OCI-LY1 (cell line): Measurements from ENCODE around the gene KCNN3.

Experiments
- H2AFZ ChIP-seq: fragments of 200-600 bp; sonication (generic), shearing (Covaris generic); 2 replicates; pipeline ENCODE4 v1.6.0; 2014; ENCODE audit warnings: antibody characterized with exemption, mild to moderate bottlenecking, low read length
- H3F3A ChIP-seq: fragments of 200-600 bp; sonication (generic), shearing (Covaris generic); 2 replicates; pipeline ENCODE4 v1.6.0; 2014; ENCODE audit warnings: mild to moderate bottlenecking, antibody characterized with exemption, low read length, moderate library complexity; ENCODE audit not compliant: insufficient read depth
- H3K27ac ChIP-seq: fragments of 200-600 bp; sonication (generic); 2 replicates; pipeline ENCODE4 v1.5.1; 2014; ENCODE audit warnings: low read length, mixed run types, mild to moderate bottlenecking, low read depth; ENCODE audit not compliant: poor library complexity, severe bottlenecking
- H3K27me3 ChIP-seq: fragments of 200-600 bp; sonication (generic); 2 replicates; pipeline ENCODE4 v1.6.0; 2014; ENCODE audit warnings: antibody characterized with exemption, mild to moderate bottlenecking, low read length, moderate library complexity; ENCODE audit not compliant: insufficient read depth
- H3K36me3 ChIP-seq: fragments of 200-600 bp; sonication (generic); 2 replicates; pipeline ENCODE4 v1.6.1; 2014; ENCODE audit warnings: mild to moderate bottlenecking, antibody characterized with exemption, low read length, moderate library complexity, mixed read lengths; ENCODE audit not compliant: insufficient read depth
- H3K4me1 ChIP-seq: fragments of 200-600 bp; sonication (generic); 2 replicates; pipeline ENCODE4 v1.5.1; 2014; ENCODE audit warnings: mild to moderate bottlenecking, low read length, moderate library complexity; ENCODE audit not compliant: insufficient read depth, severe bottlenecking
- H3K4me2 ChIP-seq: fragments of 200-600 bp; sonication (generic), shearing (Covaris generic); 2 replicates; pipeline ENCODE4 v1.6.1; 2014; ENCODE audit warnings: low read length
- H3K4me3 ChIP-seq: fragments of 200-600 bp; sonication (generic); 2 replicates; pipeline ENCODE4 v1.5.1; 2014; ENCODE audit warnings: low read length, low read depth, mild to moderate bottlenecking, mixed read lengths; ENCODE audit not compliant: poor library complexity, severe bottlenecking
- H3K79me2 ChIP-seq: fragments of 200-600 bp; shearing (Covaris generic); 2 replicates; pipeline ENCODE4 v1.6.1; 2016; ENCODE audit warnings: mixed run types, low read length, mixed read lengths; ENCODE audit not compliant: insufficient read depth
- H3K9ac ChIP-seq: fragments of 200-600 bp; sonication (generic), shearing (Covaris generic); 2 replicates; pipeline ENCODE4 v1.6.1; 2014; ENCODE audit warnings: mild to moderate bottlenecking, low read length, mixed read lengths
- H3K9me2 ChIP-seq: fragments of 200-600 bp; sonication (generic), shearing (Covaris generic); 2 replicates; pipeline ENCODE4 v1.6.1; 2014; ENCODE audit warnings: low read depth, mild to moderate bottlenecking, low read length, mixed read lengths
- H3K9me3 ChIP-seq: fragments of 200-600 bp; shearing (Covaris generic); 2 replicates; pipeline ENCODE4 v1.6.1; 2014; ENCODE audit warnings: low read length, mixed read lengths
- H4K20me1 ChIP-seq: fragments of 200-600 bp; sonication (generic), shearing (Covaris generic); 2 replicates; pipeline ENCODE4 v1.6.0; 2016; ENCODE audit warnings: mild to moderate bottlenecking, low read length; ENCODE audit not compliant: insufficient read depth
- CTCF ChIP-seq: fragments of 200-600 bp; sonication (generic), shearing (Covaris generic); IDR thresholded peaks from 2 replicates; pipeline ENCODE4 v1.5.1; 2017; ENCODE audit warnings: mild to moderate bottlenecking, antibody characterized with exemption, low read length, moderate library complexity, mixed read lengths
- EZH2 ChIP-seq: fragments of 200-600 bp; sonication (generic), shearing (Covaris generic); IDR thresholded peaks from 2 replicates; pipeline ENCODE4 v1.8.0; 2017; ENCODE audit warnings: borderline replicate concordance, mixed run types, mild to moderate bottlenecking, antibody characterized with exemption, low read length, moderate library complexity, mixed read lengths

The KCNN3 gene

GRCh38 chr1:154891452-154891851, 21.4 kb upstream of the KCNN3 start:
- Histone ChIP-seq H3K4me2 (no peak overlapping the region), H3K9me3 (no peaks in the 10 kb centered on the region), H4K20me1 (no peaks in the 10 kb centered on the region), H3F3A (no peaks in the 10 kb centered on the region), H3K4me1 (no peaks in the 10 kb centered on the region), H3K9me2 (no peaks in the 10 kb centered on the region), H3K4me3 (no peak overlapping the region), H3K27me3 (peaks cover 8% of the 10 kb centered on the region; the same call in 1 of the 2 replicates), H3K9ac (no peak overlapping the region), H3K27ac (no peak overlapping the region), H2AFZ (no peak overlapping the region), H3K79me2 (no peaks in the 10 kb centered on the region), H3K36me3 (no peaks in the 10 kb centered on the region; the same call in 1 of the 2 replicates)
- TF ChIP-seq CTCF = no peak
- TF ChIP-seq EZH2 = no peak

GRCh38 chr1:154888757-154889156, 18.7 kb upstream of the KCNN3 start:
- no peaks in the 10 kb centered on the region for H4K20me1 ChIP-seq
- no peaks in the 10 kb centered on the region for H3K4me1 ChIP-seq
- no peaks in the 10 kb centered on the region for H3K9me3 ChIP-seq
- H3K36me3 ChIP-seq = no peaks in the 10 kb centered on the region; the same call in 1 of the 2 replicates
- H3K4me2 ChIP-seq = no peak overlapping the region
- no peaks in the 10 kb centered on the region for H3F3A ChIP-seq
- H3K4me3 ChIP-seq = no peak overlapping the region
- H3K9me2 ChIP-seq = no peaks in the 10 kb centered on the region
- H3K79me2 ChIP-seq = no peaks in the 10 kb centered on the region
- no peak overlapping the region for H3K27ac ChIP-seq
- H3K9ac ChIP-seq = no peak overlapping the region
- H2AFZ ChIP-seq = no peak overlapping the region
- TF ChIP-seq EZH2 (no peak), CTCF (no peak)
- 0 out of 2 replicates have a peak, but pooled peaks cover 5% of the 10 kb centered on the region for H3K27me3 ChIP-seq

- Histone ChIP-seq H3K9me3 (no peaks in the 10 kb centered on the region), H3K4me3 (no peak overlapping the region), H3K4me2 (no peak overlapping the region), H3K9me2 (no peaks in the 10 kb centered on the region), H4K20me1 (no peaks in the 10 kb centered on the region), H2AFZ (no peak overlapping the region), H3K9ac (no peak overlapping the region), H3K36me3 (no peaks in the 10 kb centered on the region), H3K79me2 (no peaks in the 10 kb centered on the region), H3K27me3 (0 out of 2 replicates have a peak, but pooled peaks cover 5% of the 10 kb centered on the region), H3F3A (no peaks in the 10 kb centered on the region), H3K27ac (no peak overlapping the region), H3K4me1 (no peaks in the 10 kb centered on the region)
- TF ChIP-seq CTCF (no peak), EZH2 (no peak)
These were observed 16.4 kb upstream of the KCNN3 start for GRCh38 chr1:154886281-154887015.
